ENCODE measurements around the gene NNT.
"Not testable (repeated sequence)": the region's sequence is repeated elsewhere in the genome, so short reads cannot be mapped to it uniquely, and the experiment has no call there.

The NNT gene

GRCh38 chr5:43663916-43664315 lies 60.9 kb downstream of the NNT start:
- no peak for TF ChIP-seq CTCF (conservative IDR thresholded peaks at IDR 0.05; ENCODE audit: low read depth, low read length)
- H3K4me3 ChIP-seq (ENCODE audit: low read depth, low read length), result no peak overlapping the region
- peak; percentile 17 for DNase-seq (ENCODE audit: low read depth)

- DNase-seq (ENCODE audit: low read depth), result no peak
- TF ChIP-seq CTCF (conservative IDR thresholded peaks at IDR 0.05; ENCODE audit: low read depth, low read length), result no peak
- no peak overlapping the region for H3K4me3 ChIP-seq (ENCODE audit: low read depth, low read length)
These were observed 61.6 kb downstream of the NNT start for GRCh38 chr5:43664501-43665040.

- DNase-seq (ENCODE audit: low read depth); H3K4me3 ChIP-seq (ENCODE audit: low read depth, low read length): not testable (repeated sequence)
These were observed 62.8 kb downstream of the NNT start for GRCh38 chr5:43665749-43666148.

- not testable (repeated sequence) for H3K4me3 ChIP-seq (ENCODE audit: low read depth, low read length); DNase-seq (ENCODE audit: low read depth)
These were observed 63.7 kb downstream of the NNT start for GRCh38 chr5:43666728-43667127.

- not testable (repeated sequence) for H3K4me3 ChIP-seq (ENCODE audit: low read depth, low read length); DNase-seq (ENCODE audit: low read depth)
These were observed 64.4 kb downstream of the NNT start for GRCh38 chr5:43667379-43667778.

- H3K4me3 ChIP-seq (ENCODE audit: low read depth, low read length), result no peak overlapping the region
- DNase-seq (ENCODE audit: low read depth), result peak; percentile 68
- TF ChIP-seq CTCF (conservative IDR thresholded peaks at IDR 0.05; ENCODE audit: low read depth, low read length), result no peak
These were observed 71.6 kb downstream of the NNT start for GRCh38 chr5:43674536-43674935.

- H3K4me3 ChIP-seq (ENCODE audit: low read depth, low read length), result no peak overlapping the region
- no peak for DNase-seq (ENCODE audit: low read depth)
- no peak for TF ChIP-seq CTCF (conservative IDR thresholded peaks at IDR 0.05; ENCODE audit: low read depth, low read length)
These were observed 72.4 kb downstream of the NNT start for GRCh38 chr5:43675357-43675756.

- DNase-seq (ENCODE audit: low read depth), result peak; percentile 26
- no peak overlapping the region for H3K4me3 ChIP-seq (ENCODE audit: low read depth, low read length)
- TF ChIP-seq CTCF (conservative IDR thresholded peaks at IDR 0.05; ENCODE audit: low read depth, low read length), result no peak
These were observed 73.3 kb downstream of the NNT start for GRCh38 chr5:43676083-43676840.

Measured in choroid plexus epithelial cell (primary cell).